Lower leg skin (tissue), 4 donors: ENCODE data around the gene TTLL5. TPM values are rescaled to one million over a fixed set of nuclear protein-coding genes. Genes with fewer than 3 reads are reported as not detected.

Source experiments
- DNase-seq, 2 donors: peaks; one replicate each; pipeline ENCODE4 v3.0.0-alpha.2; 2019; ENCODE audit warnings: low spot score in 2 of 2
- H3K4me3 ChIP-seq: fragments of 200-600 bp; sonication (generic); 2 replicates; pipeline ENCODE4 v1.5.1; 2017; ENCODE audit warnings: mild to moderate bottlenecking, low read depth; ENCODE audit not compliant: poor library complexity, severe bottlenecking
- CTCF ChIP-seq, 3 donors: fragments of 450-650 bp; IDR thresholded peaks; one replicate each; pipeline ENCODE4 v1.5.1; 2016; ENCODE audit warnings: antibody characterized with exemption in 3 of 3, mild to moderate bottlenecking in 3 of 3, moderate library complexity in 2 of 3
- POLR2A ChIP-seq, 2 donors: fragments of 450-650 bp; IDR thresholded peaks; one replicate each; pipeline ENCODE4 v1.6.1; 2016 to 2017; ENCODE audit warnings: antibody characterized with exemption in 2 of 2, mild to moderate bottlenecking in 1 of 2, moderate library complexity in 1 of 2
- WGBS, 2 donors: methylation state at CpG; one replicate each; pipeline ENCODE4 v1.1.5; 2018; 5-methylcytosine and 5-hydroxymethylcytosine counted together
- intact Hi-C: fragments of 100-400 bp; cut with DNase I; formaldehyde crosslinking; loops from one replicate; pipeline ENCODE4 v1.15.0; 2023; ENCODE audit warnings: low total_unique reads
- total RNA-seq, 4 donors: library from RNA; depleted of rRNA; stranded (reverse); fragments of >200 nt; gene quantifications; one replicate each; pipeline ENCODE4 v1.1.0, GENCODE V29; 2016

TTLL5 gene
- total RNA-seq, 4 donors from 2014 or later = 16.5 to 31.1 (median 18.4) TPM

- intact Hi-C loops = loop anchor here (5.0 kb wide), 1 partner anchor 274 kb away; no protein-coding TSS in a partner anchor
- TF ChIP-seq POLR2A (IDR thresholded peaks at IDR 0.05) = no peak
- no peak for DNase-seq
- no peak overlapping the region for H3K4me3 ChIP-seq
- 9 to 30% methylated on average over 8 of the region's 8 CpGs for WGBS, 2 donors
These were observed 319.8 kb downstream of the TTLL5 start for GRCh38 chr14:75980856-75981255.

DNA sequence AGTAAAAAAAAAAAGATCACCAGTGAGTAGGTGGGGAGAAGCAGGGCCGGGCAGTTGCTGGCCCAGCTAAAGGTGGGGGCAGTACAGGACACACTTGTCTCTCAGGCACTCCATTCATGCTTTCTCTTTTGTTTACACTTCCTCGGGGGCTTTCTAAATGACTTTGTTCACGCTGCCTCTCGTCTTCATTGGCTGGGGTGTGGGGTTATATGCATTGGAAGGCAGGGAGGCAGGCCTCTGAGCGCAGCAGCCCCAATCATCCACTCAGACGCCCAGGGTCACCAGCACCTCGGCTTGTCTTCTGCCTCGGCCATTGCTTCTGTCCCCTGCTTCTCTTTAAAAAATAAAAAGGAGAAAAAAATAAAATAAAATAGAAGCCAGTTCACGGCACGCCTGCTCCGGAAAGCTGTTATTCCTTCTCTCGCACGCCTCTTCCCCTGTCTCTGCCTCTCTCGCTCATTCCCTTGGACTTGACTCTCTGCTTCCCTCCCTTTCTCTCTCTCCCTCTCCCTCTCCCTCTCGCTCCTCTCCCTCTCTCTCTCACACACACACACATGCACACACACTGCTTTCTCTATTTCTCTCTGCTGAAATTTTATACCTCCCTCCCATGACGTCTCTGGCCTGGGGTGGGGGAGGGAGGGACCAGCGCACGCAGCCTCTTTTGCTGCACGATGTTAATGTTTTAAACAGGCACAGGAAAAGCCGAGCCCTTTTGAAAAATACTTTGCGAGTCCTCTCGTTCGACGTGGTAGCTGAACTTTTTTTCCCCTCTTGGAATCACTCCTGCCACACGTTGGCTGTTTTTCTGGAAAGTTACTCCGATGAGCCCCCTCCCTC is 320.6 kb downstream of the TTLL5 start, which contains the start of gene TGFB3:
TSS of gene TGFB3 (minus strand) at position 570 of the 840 bp plus-strand sequence. CDS start 1,102 bp downstream, outside the sequence.
- 1% methylated on average over 26 of the region's 26 CpGs for WGBS, 2 donors
- peak; percentile 64 to 95 for DNase-seq
- H3K4me3 ChIP-seq = peak within 1 kb of the TSS; percentile 66
- no peak for TF ChIP-seq CTCF (IDR thresholded peaks at IDR 0.05)
- TF ChIP-seq POLR2A (IDR thresholded peaks at IDR 0.05) = no peak
- intact Hi-C loops = loop anchor here (5.0 kb wide), 1 partner anchor 274 kb away; no protein-coding TSS in a partner anchor

DNA sequence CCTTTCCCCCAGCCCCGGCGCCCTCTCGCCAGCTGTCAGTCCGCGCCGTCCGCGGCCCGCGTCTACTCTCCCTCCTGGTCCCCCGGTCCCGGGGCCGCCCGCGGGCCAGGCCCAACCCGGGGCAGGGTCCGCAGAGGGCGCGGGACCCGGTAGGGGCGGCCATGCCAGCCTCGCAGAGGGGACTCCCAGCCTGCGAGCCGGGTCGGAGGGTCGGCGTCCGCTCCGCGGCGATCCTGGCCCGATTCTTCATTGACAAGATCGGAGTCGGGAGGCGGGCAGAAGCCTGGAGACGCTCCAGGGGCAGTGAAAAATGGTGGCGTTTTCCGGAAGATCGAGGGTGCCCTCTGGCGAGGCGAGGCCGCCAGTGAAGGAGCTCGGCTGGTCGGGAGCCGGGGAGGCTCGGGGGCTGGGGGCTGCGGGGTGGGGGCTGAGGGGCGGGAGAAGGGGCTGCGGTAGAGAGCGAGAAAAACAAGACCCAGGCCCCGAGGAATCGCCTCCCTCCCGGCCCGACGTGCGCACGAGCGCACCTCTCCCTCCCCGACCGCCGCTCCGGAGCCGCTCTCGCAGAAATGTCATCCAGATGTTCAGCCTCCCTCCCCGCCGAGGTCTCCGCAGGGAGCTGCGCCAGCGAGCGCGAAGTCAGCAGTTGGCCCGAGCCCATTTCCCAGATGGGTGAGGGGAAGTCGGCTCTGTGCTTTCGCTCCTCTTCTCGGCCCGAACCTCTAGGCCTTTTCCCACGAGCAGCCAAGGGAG is 321.4 kb downstream of the TTLL5 start:
- peak overlapping the region; percentile 66 for H3K4me3 ChIP-seq
- peak; percentile 79 to 96 for DNase-seq
- WGBS, 2 donors = 0 to 1% methylated on average over 46 to 77 of the region's 77 CpGs
- intact Hi-C loops = loop anchor here (5.0 kb wide), 1 partner anchor 275 kb away; no protein-coding TSS in a partner anchor
- TF ChIP-seq CTCF (IDR thresholded peaks at IDR 0.05) (no peak), POLR2A (IDR thresholded peaks at IDR 0.05) (no peak)

GRCh38 chr14:75983019-75983358 is 321.9 kb downstream of the TTLL5 start:
- TF ChIP-seq CTCF (IDR thresholded peaks at IDR 0.05) (no peak), POLR2A (IDR thresholded peaks at IDR 0.05) (no peak)
- intact Hi-C loops = loop anchor here (5.0 kb wide), 1 partner anchor 276 kb away; no protein-coding TSS in a partner anchor
- no peak for DNase-seq
- WGBS, 2 donors = 32 to 38% methylated on average over 7 of the region's 7 CpGs
- H3K4me3 ChIP-seq = peak overlapping the region; percentile 10

DNA sequence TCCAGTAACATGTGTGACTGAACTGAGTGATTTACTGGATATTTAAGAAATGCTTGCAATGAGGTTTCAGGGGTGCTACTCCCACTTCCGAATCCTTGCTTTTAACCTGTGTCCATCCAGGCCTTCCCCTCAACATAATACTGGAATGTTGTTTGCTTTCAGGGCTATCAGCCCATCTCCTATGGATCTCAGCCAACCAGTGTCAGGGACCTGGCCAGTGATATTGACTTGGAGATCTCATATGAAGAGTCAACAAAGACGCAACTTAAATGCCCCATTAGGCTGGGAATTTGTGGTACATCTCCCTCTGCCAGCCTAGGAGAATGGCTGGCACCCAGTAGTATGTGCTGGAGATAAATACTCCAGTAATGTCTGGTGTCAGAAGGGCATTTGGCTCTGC is 323.6 kb downstream of the TTLL5 start:
- H3K4me3 ChIP-seq = no peak overlapping the region
- DNase-seq = peak in 1 of 2 donors; percentile 50
- WGBS, 2 donors = 85 to 88% methylated on average over 2 of the region's 2 CpGs
- intact Hi-C loops = loop anchor here (5.0 kb wide), 1 partner anchor 277 kb away; no protein-coding TSS in a partner anchor
- TF ChIP-seq POLR2A (IDR thresholded peaks at IDR 0.05) (no peak), CTCF (IDR thresholded peaks at IDR 0.05) (no peak)
